Fibroblast of upper back skin (primary cell): ENCODE data around the gene IL2RA.
"Not testable (repeated sequence)": the region's sequence is repeated elsewhere in the genome, so short reads cannot be mapped to it uniquely, and the experiment has no call there.

Experiments used
- DNase-seq: peaks from one replicate; pipeline ENCODE4 v3.0.0-alpha.2; 2013

Gene IL2RA

DNA sequence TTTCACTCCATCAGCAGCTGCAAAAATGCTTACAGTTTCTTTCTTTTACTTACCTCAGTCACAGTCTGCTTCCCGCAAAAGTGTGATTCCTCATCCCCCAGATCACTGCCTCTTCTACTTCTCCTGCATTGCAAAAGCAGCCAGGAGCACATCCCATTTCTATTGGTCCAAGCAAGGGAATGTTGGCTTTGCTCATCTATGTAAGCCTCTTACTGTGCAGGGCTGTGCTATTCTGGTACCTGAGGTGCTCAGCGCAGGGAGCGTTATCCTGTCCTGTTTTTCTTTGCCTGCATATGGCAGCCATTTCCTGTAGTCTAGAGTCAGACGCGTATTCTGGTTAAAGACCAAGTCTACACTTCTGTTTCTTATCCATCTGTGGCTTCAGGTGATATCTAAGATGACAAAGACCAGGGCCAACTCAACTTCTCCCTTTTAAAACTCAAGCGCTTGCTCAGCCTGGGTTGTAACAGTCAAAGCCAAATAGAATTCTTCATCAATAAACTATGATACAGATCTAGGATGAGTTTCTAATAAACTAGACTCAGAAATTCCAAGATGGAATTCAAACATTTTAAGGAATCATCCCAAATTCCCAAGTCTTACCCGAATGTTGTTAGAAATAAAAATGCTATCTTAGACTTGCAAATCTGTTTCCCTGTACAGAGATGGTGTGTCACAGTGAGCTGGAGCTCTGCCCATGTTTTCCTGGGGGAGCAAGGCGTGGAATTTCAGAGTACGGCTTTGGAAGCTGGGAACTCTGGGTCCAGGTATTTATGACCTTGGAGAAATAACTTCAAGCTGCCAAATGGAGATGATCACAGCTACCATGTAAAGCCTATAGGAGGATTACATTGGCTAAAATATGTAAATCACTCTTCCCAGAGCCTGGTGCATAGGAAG, 20.6 kb upstream of the IL2RA start:
- DNase-seq, result no peak

DNA sequence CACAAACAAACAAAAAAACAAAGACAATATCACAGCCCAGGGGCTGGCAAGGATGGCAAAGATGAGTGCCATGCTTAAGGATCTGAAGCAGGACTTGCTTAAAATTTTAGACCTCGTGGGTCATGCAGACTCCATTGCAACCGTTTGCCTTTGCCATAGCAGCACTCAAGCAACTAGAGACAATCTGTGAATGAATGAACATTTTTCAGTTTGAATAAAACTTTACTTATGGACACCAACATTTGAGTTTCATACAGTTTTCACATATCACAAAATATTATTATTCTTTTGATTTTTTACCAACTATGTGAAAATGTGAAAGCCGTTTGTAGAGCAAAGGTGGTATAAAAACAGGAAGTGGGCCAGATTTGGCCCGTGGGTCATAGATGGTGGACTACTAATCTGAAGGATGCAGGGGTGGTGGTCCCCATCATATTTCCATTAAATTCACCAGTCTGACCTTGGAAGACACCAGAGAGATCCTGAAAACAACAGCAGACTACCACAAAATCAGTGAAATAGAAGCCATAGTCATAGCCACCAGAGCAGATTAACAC, 18.3 kb upstream of the IL2RA start:
- no peak for DNase-seq

DNA sequence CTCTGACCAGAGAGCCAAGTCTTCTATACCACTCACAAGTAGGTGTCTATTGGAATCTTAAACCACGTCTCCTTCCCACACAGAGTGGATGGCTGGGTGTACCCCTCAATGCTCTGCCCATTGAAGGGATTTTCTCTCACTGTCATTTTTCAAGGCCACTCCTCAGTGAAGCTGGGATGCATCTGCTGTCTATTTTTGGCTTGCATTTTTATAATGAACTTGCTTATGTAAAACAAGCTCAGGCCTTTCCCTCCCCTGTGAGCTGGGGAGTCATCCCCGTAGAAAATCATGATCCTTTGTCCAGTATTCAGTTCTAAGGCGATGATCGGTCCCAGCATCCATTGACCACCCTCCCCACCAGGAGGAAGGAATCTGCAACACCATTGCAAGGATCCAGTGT, 16.9 kb upstream of the IL2RA start:
- no peak for DNase-seq

DNA sequence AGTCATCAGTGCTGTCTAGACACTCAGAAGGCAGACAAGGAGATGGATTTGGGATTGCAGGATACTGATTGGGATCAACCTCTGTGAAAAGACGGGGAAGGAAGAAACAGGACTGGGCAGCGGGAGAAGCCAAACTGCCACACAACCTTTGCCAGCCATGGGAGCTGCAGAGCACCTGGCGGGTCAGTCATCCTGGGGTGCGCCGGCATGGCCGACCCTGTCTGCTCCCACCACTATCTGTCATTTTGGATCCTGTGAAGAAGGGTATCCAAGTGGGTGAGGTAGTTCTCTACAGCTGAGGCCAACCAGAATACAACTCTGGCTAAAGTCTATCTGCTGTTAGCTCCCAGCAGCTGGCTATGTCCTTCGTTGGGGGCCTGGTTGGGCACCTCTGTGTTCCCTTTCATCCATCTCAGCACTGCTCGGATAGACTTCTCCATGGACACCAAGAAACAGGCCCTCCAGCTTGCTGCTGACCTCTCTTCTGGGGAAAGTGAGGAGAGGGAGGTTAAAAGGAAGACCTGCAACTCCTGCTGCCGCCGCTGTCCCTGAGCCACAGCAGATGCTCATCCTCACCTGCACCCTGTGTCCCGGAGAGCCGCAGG, 15.0 kb upstream of the IL2RA start:
- DNase-seq, result no peak

DNA sequence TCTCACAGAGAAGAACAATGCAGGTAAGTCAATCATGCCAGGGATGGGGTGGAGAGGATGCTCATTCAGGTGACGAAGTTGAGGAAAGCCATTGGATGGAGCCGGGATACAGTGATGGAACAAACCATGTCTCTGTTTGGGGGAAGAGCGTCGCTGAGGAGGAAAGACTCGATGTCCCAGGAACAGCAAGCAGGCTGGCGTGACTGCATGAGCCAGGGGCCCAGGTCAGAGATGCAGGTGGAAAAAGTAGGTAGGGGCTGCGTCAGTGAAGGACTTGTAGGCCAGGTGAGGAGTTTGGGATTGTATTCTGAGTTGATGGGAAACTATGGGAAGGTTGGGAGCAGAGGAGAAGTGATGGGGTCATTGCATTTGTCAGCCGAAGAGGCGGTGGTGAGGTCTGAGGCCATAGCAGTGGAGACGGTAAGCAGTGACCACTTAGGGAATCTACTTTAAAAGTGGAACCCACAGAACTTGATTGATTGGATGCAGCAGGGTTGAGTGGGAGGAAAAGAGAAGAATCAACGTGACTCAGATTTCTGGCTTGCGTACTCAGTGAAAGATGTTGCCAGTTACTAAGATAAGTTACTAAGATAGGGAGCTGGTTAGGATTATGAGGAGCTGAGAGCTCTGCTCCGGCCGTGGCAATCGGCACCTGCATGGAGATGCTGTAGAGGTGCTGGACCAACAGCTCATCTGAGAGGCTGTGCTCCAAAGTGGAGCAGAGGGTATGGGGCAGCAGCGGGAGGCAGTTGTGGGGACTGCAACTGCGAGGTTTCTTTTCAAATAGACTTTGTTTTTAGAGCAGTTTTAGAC, 12.5 kb upstream of the IL2RA start:
- DNase-seq, result peak; percentile 25

DNA sequence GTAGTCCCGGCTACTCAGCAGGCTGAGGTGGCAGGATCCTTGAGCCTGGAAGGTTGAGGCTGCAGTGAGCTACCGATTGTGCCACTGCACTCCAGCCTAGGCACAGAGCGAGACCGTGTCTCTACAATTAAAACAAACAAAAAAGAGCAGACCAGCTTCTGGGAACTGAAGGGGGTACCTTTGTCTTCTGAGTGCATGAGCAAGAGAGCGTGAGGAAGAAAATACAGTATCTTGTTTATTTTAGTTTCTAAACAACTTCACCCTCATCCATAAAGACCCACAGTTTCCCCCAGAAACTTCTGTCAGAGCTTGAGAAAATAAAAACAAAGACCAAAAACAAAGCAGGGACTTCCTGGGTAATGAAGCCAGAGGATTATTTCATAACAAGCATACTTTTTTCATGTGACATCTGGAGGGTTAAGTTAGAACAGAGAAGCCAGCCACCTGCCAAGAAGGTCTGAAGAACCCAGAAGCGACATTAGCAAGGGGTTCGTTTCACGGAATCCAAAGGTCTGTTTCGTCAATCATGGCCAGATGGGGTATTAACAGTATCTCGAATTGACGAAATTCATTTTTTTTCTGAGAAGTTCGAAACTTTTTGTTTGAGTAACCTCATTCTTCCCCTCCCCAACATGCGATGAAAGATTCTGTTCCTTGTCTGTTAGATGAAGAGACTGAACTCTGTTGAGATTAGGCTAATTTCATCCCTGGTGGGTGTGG, 10.2 kb upstream of the IL2RA start:
- DNase-seq, result no peak

DNA sequence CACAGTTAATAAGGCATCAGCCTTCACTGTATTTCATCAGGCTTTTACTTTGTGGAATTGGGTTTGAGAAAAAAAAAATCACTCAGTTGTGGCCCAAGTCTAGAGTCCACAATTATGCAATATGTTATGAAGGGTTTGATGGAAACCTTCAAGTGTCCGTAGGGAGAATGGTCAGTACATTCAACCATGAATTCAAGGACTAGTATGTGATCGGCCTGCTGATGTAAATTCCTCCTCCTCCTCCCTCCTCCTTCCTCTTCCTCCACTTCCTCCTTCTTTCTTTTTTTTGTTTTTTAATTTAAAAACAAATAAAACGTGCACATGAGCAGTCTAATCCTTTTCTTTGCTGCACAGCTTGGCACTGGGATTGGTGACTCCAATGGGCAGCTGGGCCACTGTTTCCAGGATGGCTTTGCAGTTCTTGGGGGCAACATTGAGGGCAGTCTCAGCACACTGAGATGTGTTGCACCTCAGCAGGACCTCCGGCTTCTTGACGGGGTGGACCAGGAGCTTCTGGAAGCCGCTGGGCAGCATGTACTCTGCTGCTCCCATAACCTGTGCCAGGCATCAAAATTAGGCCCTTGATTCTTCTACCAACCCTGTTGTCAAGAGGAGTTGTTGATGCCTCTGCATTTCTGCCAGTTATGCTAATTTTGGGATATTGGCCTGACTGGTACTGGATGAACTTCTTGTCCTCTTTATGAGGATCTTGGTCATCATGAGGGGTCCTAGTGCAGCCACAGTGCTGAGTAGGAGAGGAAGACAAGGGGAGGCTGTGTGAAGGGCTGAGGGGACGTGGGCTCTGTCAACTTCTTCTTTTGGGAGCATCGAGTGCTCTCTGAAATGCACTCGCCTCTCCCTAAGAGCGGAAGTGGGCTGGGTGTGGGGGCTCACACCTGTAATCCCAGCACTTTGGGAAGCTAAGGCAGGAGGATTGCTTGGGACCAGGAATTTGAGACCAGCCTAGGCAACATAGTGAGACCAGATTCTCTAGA, 9.3 kb upstream of the IL2RA start:
- no peak for DNase-seq

DNA sequence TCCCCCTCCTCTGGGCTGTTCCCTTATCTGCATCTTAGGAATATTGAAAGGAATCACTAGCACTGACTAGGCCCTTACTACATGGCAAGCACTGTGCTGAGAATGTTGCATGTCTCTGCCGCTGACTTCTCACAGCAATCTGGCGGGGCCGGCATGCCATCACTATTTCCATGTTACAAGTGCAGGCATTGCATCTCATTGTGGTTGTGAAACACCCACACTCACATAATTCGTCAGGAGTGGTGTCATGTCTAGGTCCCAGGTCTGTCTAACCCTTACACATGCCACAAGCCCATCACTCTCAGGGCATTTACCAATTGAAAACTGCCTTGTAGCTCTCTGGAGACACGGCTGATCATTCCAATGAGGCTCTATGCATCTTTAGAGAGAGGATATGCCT, 8.5 kb upstream of the IL2RA start:
- no peak for DNase-seq

DNA sequence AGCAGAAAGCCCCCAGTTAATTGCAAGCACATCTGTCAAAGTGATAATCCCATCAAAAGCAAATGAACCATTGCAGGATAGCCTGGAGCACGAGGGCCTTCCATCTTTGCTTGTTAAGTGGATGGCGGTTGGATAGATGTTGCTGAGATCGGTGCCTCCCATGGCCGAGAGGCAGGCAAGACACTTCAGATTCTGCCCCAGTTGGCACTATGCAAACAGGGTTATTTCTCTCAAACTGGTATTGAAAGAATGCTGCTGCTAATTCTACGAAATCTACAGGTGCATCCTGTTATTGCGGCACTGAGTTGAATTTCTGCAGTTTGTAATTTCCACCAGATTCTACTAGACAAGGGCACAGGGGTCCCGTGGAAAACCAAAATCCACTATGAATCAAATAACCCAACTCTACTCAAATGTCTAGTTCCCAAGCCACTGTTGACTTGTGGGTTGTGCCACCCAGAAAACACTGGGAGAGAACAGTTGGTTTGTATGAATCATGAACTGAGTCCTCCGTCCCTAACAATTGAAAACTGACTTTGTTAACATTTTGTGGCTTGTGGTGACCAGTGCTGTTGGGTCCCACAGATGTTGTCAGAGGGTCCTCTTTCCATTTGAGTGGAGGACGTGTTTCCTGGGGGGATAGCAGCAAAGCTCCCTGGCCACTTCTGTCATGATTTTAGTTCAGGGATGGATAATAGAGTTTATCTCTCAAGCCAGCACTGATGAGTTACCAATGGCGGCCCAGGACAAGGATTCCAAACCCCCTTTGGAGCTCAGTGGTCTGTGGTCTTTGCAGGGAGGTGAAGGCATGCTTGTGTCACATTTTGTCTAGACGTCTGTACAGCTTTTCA, 7.1 kb upstream of the IL2RA start:
- no peak for DNase-seq

DNA sequence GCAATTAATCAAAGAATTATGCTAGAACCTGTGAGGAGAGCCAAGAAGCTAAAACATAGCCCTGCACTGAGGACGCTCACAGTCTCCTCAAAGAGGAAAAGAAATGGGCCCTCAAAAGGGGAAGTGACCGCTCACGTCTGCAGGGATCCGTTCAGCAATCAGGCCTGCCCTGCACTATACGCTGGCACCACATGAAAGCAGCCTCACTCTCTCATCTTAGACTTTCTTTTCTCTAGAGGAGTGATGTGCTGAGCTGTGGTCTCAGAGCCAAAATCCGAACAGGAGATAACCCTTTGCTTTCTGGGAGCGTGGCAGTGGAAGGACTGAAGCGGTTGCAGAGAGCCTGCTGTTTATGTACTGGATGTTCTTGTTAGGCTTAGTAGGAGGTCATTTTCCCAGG, 6.3 kb upstream of the IL2RA start:
- no peak for DNase-seq

DNA sequence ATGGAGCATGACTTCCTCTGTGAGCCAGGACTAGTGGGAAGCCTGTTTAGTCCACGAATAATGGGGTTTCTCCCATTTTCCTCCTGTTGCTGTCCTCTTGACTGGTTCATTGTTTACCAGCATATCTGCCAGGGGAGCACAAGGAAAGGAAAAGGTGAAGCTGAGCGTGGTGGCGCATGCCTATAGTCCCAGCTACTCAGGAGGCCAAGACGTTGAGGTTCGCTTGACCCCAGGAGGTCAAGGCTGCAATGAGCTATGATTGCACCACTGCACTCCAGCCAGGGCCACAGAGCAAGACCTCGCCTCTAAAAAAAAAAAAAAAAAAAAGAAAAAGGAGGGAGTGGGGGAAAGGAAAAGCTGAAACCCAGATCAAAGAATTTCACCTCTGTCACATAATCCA, 5.8 kb upstream of the IL2RA start:
- DNase-seq, result no peak

DNA sequence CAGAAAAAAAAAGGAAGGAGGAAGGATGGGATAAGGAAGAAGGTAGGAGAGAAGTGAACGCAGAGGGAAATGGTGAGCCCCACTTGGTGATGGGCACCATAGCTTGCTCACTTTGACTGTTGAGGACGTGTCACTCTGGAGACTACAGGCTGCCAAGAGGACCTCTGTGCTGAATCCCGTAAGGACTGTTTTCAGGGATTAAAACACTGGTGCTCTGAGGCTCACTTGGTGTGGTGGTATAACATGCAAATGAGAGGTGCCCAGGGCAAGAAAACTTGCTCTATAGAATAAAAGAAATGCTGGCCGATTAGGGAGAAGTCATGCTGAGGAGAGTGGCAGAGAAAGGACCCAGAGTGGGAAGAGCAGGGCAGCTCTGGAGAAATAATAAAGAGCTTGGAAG, 5.3 kb upstream of the IL2RA start:
- no peak for DNase-seq

DNA sequence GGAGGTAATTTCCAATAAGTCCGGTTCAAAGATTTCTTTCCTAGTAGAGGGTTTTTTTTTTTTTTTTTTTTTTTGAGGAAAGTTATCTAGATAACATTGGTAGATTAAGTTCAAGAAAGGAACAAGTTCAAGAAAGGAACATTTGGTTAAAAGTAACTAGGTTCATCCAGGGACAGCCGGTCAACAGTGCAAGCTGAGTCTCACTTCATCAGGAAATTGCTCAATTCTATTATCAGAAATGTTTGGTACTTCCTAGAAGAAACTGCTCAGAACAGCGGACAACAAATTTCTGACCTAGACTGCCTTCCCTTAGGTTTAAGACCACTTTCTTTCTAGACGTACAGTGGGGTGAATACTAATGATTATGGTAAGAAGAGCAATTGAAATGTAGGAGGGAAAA, 3.7 kb upstream of the IL2RA start:
- DNase-seq, result no peak

DNA sequence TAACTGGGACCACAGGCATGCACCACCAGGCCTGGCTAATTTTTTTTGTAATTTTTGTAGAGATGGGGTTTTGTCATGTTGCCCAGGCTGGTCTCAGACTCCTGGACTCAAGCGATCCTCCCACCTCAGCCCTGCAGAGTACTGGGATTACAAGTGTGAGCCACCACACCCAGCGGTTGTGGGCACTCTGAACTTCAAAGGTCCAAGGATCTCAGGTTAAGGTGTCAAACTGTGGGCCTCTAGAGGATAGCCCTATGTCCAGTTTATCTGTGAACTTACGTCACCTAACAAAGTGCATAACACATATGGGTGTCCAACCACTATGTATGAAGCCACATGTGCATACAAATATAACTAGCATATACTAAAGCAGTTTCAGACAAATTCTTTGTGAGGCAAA, 3.2 kb upstream of the IL2RA start:
- no peak for DNase-seq

DNA sequence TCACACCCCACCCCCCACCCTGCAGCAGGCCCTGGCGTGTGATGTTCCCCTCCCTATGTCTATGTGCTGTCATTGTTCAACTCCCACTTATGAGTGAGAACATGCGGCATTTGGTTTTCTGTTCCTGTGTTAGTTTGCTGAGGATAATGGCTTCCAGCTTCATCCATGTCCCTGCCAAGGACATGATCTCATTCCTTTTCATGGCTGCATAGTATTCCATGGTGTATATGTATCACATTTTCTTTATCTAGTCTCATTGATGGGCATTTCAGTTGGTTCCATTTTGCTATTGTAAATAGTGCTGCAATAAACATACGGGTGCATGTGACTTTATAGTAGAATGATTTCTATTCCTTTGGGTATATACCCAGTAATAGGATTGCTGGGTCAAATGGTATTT, 2.6 kb upstream of the IL2RA start:
- not testable (repeated sequence) for DNase-seq

DNA sequence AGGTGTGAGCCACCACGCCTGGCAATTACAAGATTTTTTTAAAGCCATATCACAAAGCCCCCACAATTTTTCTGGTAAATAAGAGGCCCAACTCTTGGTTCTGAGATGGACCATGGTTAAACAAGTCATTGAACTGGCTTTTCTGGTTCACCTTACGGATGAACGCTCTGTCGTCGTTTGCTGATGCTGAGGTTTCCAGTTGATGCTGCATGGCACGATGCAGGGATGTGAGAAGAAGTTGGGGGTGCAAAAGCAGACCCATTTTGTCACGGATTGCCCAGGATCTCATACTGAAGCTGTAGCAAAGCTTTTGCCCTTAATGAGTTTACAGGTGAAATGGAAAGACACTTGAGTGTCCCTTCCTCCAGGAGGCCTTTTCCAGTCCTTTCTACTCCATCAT, 2.0 kb upstream of the IL2RA start:
- DNase-seq, result no peak

DNA sequence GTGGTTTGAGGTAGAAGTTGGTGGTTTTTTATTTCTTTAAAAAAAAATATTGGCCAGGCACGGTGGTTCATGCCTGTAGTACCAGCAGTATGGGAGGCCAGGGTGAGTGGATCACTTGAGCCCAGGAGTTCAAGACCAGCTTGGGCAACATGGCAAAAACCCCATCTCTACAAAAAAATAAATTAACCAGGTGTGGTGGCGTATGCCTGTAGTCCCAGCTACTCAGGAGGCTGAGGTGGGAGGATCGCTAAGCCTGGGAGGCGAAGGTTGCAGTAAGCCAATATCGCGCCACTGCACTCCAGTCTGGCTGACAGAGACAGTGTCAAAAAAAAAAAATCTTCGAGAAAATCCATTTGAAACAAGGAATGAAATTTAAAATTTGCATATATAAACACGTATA, 1.1 kb downstream of the IL2RA start:
- DNase-seq, result no peak

DNA sequence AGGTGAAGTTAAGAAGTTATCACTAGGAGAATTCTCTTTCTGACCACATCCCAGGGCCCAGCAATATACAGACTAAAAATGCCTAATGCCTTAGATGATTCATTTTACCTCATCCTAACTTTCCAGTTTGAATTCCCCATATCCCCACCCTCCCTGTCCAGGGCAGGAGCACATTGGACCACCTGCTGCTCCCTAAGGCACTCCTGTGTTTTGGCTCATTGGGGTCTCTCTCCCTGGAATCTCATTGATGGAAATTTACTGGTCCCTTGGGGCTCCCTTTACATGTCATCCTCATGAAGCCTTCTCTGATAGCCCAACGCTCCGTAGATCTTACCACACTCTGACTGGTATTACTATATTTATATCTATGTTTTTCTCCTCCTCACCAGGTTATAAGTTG, 2.7 kb downstream of the IL2RA start:
- no peak for DNase-seq

DNA sequence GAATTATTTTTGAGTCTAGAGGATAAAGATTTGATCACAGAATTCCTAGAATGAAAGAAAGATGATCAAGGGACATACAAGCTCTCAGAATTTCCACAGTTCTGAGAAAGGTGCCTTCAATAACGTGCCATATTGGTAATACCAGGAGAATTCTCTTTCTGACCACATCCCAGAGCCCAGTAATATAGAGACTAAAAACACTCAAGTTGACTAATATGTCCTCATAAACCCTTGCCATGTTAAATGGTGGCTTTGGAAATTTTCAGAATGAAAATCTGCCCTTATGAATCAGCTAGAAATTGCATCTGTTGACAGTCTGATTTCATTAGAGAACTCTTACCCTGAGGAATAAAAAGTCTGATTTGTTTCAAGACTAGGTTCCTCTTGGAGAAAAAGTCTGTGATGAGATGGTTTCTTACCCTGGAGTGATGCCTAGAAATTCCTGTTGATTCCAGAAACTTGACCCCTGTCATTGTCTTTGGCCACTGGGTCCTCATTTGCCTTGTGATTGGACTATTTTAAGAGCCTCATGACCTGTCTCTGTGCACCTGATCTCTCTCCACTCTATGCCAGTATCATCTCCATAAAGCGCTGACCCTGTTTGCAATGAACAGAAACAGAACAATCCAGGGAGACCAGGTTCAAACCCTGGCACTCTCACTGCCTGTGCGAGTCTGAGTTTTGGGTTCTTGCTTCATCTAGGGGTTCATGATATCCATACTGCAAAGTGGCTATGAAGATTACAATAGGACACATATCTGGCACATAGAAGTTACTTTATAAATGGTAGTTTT, 3.3 kb downstream of the IL2RA start:
- DNase-seq, result no peak
